GM18951 (cell line): ENCODE results near the gene TSPAN5.

Experiments
- POLR2A ChIP-seq: IDR thresholded peaks from 4 replicates; pipeline ENCODE4 v1.6.1; 2011; ENCODE audit warnings: mild to moderate bottlenecking; ENCODE audit not compliant: insufficient read length, insufficient read depth; ENCODE audit errors: extremely low read depth
- in situ Hi-C: fragments of 300-500 bp; cut with MboI; formaldehyde crosslinking; loops from one replicate; pipeline ENCODE4 v1.12.0; 2022; ENCODE audit warnings: low sequenced_read_pairs, mixed read lengths, inconsistent platforms; ENCODE audit not compliant: unreplicated experiment

Gene TSPAN5

GRCh38 chr4:98646422-98646821 is 12.0 kb downstream of the TSPAN5 start:
- in situ Hi-C loops: no loop called here
- no peak for TF ChIP-seq POLR2A

- TF ChIP-seq POLR2A: no peak
- in situ Hi-C loops: no loop called here
Observed at GRCh38 chr4:98645527-98645926, 12.9 kb downstream of the TSPAN5 start.

GRCh38 chr4:98643755-98644154 is 14.7 kb downstream of the TSPAN5 start:
- in situ Hi-C loops: no loop called here
- no peak for TF ChIP-seq POLR2A

- in situ Hi-C loops: no loop called here
- no peak for TF ChIP-seq POLR2A
Observed at GRCh38 chr4:98642991-98643426, 15.4 kb downstream of the TSPAN5 start.

GRCh38 chr4:98641906-98642668 is 16.3 kb downstream of the TSPAN5 start:
- no peak for TF ChIP-seq POLR2A
- in situ Hi-C loops: no loop called here

- TF ChIP-seq POLR2A: no peak
- in situ Hi-C loops: no loop called here
Observed at GRCh38 chr4:98641376-98641775, 17.0 kb downstream of the TSPAN5 start.

- TF ChIP-seq POLR2A: no peak
- in situ Hi-C loops: no loop called here
Observed at GRCh38 chr4:98639523-98639922, 18.9 kb downstream of the TSPAN5 start.

GRCh38 chr4:98639108-98639507 is 19.3 kb downstream of the TSPAN5 start:
- no peak for TF ChIP-seq POLR2A
- in situ Hi-C loops: no loop called here

GRCh38 chr4:98638661-98639060 is 19.8 kb downstream of the TSPAN5 start:
- in situ Hi-C loops: no loop called here
- TF ChIP-seq POLR2A: no peak

GRCh38 chr4:98634061-98634460 is 24.4 kb downstream of the TSPAN5 start:
- no peak for TF ChIP-seq POLR2A
- in situ Hi-C loops: no loop called here

GRCh38 chr4:98633159-98633558 is 25.3 kb downstream of the TSPAN5 start:
- no peak for TF ChIP-seq POLR2A
- in situ Hi-C loops: no loop called here

- in situ Hi-C loops: no loop called here
- TF ChIP-seq POLR2A: no peak
Observed at GRCh38 chr4:98632258-98632657, 26.2 kb downstream of the TSPAN5 start.

GRCh38 chr4:98631506-98631905 is 26.9 kb downstream of the TSPAN5 start:
- TF ChIP-seq POLR2A: no peak
- in situ Hi-C loops: no loop called here

GRCh38 chr4:98630737-98631454 is 27.5 kb downstream of the TSPAN5 start:
- in situ Hi-C loops: no loop called here
- TF ChIP-seq POLR2A: no peak
